ENCODE measurements around the gene MTFR2. TPM values are rescaled to one million over a fixed set of nuclear protein-coding genes. Genes with fewer than 3 reads are reported as not detected.

Gene MTFR2
- total RNA-seq, 4 donors from 2014 or later: 0.63 to 4.2 (median 2.5) TPM; not detected in 1

- DNase-seq (ENCODE audit: low spot score): no peak
- no peak for TF ChIP-seq CTCF (IDR thresholded peaks at IDR 0.05)
- ATAC-seq (ENCODE audit: low FRiP score): no peak
Observed at GRCh38 chr6:136253734-136254133, 3.6 kb upstream of the MTFR2 start.

- no peak for ATAC-seq (ENCODE audit: low FRiP score)
- TF ChIP-seq CTCF (IDR thresholded peaks at IDR 0.05): no peak
Observed at GRCh38 chr6:136252441-136252840, 2.3 kb upstream of the MTFR2 start.

GRCh38 chr6:136251394-136251793 lies 1.3 kb upstream of the MTFR2 start:
- ATAC-seq (ENCODE audit: low FRiP score) (no peak), DNase-seq (ENCODE audit: low spot score) (no peak)
- no peak for TF ChIP-seq CTCF (IDR thresholded peaks at IDR 0.05)

More at GRCh38 chr6:136252441-136252840, 2.3 kb upstream of the MTFR2 start:
- DNase-seq (ENCODE audit: low spot score): no peak

- ATAC-seq (ENCODE audit: low FRiP score): peak; percentile 23
- TF ChIP-seq CTCF (IDR thresholded peaks at IDR 0.05): no peak
Observed at GRCh38 chr6:136250686-136251008, 536 bp upstream of the MTFR2 start.

GRCh38 chr6:136249336-136249735 lies 775 bp downstream of the MTFR2 start:
- no peak for DNase-seq (ENCODE audit: low spot score)
- no peak for TF ChIP-seq CTCF (IDR thresholded peaks at IDR 0.05)
- no peak for ATAC-seq (ENCODE audit: low FRiP score)

More at GRCh38 chr6:136250686-136251008, 536 bp upstream of the MTFR2 start:
- no peak for DNase-seq (ENCODE audit: low spot score)

GRCh38 chr6:136244061-136244616 lies 6.0 kb downstream of the MTFR2 start:
- DNase-seq (ENCODE audit: low spot score) (no peak), ATAC-seq (ENCODE audit: low FRiP score) (no peak)
- TF ChIP-seq CTCF (IDR thresholded peaks at IDR 0.05): no peak

- no peak for DNase-seq (ENCODE audit: low spot score)
- ATAC-seq (ENCODE audit: low FRiP score): no peak
- no peak for TF ChIP-seq CTCF (IDR thresholded peaks at IDR 0.05)
Observed at GRCh38 chr6:136236466-136237293, 13.4 kb downstream of the MTFR2 start.
